SJCRH30 (cell line): ENCODE results near the gene NUAK2. TPM values are rescaled to one million over a fixed set of nuclear protein-coding genes. Genes with fewer than 3 reads are reported as not detected.
A peak's percentile ranks its signal among the peaks of the same experiment; 100 is the strongest.

Experiments
- DNase-seq, 2 experiments: peaks; one replicate each; pipeline ENCODE4 v3.0.0-alpha.2; 2015 to 2020
- H3K27ac ChIP-seq: fragments of 250-450 bp; sonication (Bioruptor Pico); 2 replicates; pipeline ENCODE4 v1.5.1; 2020; ENCODE audit warnings: mild to moderate bottlenecking, moderate library complexity
- H3K27me3 ChIP-seq: fragments of 250-450 bp; sonication (Bioruptor Pico); 2 replicates; pipeline ENCODE4 v1.5.1; 2020; ENCODE audit warnings: mild to moderate bottlenecking, moderate library complexity
- H3K36me3 ChIP-seq: fragments of 250-450 bp; sonication (Bioruptor Pico); 2 replicates; pipeline ENCODE4 v1.5.1; 2020; ENCODE audit warnings: mild to moderate bottlenecking, moderate library complexity
- H3K4me1 ChIP-seq: fragments of 250-450 bp; sonication (Bioruptor Pico); 2 replicates; pipeline ENCODE4 v1.5.1; 2020; ENCODE audit warnings: mild to moderate bottlenecking, moderate library complexity
- H3K4me3 ChIP-seq: fragments of 250-450 bp; sonication (Bioruptor Pico); 2 replicates; pipeline ENCODE4 v1.5.1; 2020; ENCODE audit warnings: mild to moderate bottlenecking, moderate library complexity
- H3K9me3 ChIP-seq: fragments of 250-450 bp; sonication (Bioruptor Pico); replicated peaks from 2 replicates; pipeline ENCODE4 v1.5.1; 2020; ENCODE audit warnings: mild to moderate bottlenecking, moderate library complexity
- total RNA-seq: library from RNA; depleted of rRNA; stranded (reverse); fragments of >200 nt; shearing (Covaris generic); gene quantifications from 2 replicates; pipeline ENCODE4 v1.2.3, GENCODE V29; 2014

Gene NUAK2
- total RNA-seq, 1 experiment from 2014 or later: 2.2 TPM

DNA sequence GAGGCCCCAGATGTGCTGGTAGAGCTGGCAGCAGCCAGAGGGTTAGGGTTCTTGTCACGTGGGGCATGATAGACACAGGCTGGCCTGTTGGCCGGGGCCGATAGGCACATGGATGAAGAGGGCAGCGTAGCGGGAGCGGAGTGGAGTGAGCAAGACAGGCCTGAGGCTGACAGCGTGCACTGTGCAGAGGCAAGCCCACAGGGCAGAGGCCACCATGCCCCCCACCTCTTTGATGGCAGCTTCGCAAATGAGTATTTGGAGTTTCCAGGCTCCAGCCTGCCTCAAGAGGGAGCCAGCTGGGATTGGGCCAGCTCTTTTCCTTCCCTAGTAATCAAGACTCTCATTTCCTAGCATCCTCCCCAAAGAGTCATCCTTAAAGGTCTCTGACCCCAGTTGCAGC is 50.3 kb downstream of the NUAK2 start:
- Histone ChIP-seq H3K27me3 (no peaks in the 10 kb centered on the region), H3K9me3 (no peaks in the 10 kb centered on the region), H3K4me1 (peaks cover 10% of the 10 kb centered on the region), H3K36me3 (no peaks in the 10 kb centered on the region), H3K4me3 (no peak overlapping the region), H3K27ac (no peak overlapping the region)
- DNase-seq: no peak

DNA sequence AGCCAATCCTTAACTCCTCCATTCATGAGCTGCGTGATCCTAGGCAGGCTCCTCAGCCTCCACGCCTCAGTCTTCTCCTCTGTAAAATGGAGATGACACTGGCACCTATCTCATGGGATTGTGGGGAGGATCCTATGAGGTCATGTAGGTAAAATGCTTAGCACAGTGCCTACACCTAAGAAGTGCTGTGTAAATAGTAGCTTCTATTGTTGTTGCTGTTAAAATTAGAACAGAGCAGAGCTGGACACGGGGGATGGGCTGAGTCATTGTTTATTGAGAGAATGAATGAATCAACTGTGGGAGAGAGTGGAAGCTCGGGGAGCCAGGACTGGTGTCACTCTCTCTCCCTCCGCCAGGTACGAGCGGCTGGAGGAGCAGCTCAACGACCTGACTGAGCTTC is 50.8 kb downstream of the NUAK2 start:
- H3K4me3 ChIP-seq: no peak overlapping the region
- no peaks in the 10 kb centered on the region for H3K27me3 ChIP-seq
- peaks cover 13% of the 10 kb centered on the region for H3K4me1 ChIP-seq
- no peaks in the 10 kb centered on the region for H3K9me3 ChIP-seq
- no peaks in the 10 kb centered on the region for H3K36me3 ChIP-seq
- no peak for DNase-seq
- no peak overlapping the region for H3K27ac ChIP-seq

DNA sequence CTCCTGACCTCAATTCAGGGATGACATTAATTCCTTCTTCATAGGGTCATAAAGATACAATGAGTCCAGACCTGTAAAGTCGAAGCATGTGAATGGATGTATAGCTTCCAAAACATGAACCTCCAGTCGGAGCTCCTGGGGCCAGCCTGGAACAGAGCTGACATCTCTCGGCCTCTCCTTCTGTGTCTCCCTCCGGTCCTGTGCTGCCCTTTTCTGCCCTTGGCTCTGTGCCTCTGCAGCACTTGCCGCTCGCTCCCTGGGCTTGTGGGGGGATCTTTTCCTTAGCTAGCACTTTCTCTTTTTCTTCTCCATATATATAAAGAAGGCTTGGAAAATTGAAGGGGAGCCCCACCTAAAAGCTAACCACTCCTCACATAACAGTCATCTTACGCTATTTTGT is 51.3 kb downstream of the NUAK2 start:
- no peaks in the 10 kb centered on the region for H3K9me3 ChIP-seq
- DNase-seq: no peak
- no peak overlapping the region for H3K27ac ChIP-seq

DNA sequence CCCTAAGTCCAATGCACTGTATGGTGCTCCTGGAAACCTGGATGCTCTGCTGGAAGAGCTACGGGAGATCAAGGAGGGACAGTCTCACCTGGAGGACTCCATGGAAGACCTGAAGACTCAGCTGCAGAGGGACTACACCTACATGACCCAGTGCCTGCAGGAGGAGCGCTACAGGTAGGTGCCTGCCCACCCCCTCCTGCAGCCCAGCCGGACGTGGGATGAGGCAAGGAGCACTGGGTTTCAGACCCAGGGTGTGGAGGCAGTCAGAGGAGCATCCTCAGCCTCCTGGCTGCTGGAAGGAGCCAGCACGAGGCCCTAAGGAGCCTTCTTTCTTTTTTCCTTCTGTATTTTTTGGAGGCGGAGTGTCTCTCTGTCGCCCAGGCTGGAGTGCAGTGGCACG is 51.8 kb downstream of the NUAK2 start:
- H3K9me3 ChIP-seq: no peaks in the 10 kb centered on the region
- no peak overlapping the region for H3K27ac ChIP-seq

More for the DNA sequence above, 51.3 kb downstream of the NUAK2 start:
- Histone ChIP-seq H3K4me1 (peaks cover 15% of the 10 kb centered on the region), H3K4me3 (no peak overlapping the region), H3K36me3 (no peaks in the 10 kb centered on the region), H3K27me3 (no peaks in the 10 kb centered on the region)

DNA sequence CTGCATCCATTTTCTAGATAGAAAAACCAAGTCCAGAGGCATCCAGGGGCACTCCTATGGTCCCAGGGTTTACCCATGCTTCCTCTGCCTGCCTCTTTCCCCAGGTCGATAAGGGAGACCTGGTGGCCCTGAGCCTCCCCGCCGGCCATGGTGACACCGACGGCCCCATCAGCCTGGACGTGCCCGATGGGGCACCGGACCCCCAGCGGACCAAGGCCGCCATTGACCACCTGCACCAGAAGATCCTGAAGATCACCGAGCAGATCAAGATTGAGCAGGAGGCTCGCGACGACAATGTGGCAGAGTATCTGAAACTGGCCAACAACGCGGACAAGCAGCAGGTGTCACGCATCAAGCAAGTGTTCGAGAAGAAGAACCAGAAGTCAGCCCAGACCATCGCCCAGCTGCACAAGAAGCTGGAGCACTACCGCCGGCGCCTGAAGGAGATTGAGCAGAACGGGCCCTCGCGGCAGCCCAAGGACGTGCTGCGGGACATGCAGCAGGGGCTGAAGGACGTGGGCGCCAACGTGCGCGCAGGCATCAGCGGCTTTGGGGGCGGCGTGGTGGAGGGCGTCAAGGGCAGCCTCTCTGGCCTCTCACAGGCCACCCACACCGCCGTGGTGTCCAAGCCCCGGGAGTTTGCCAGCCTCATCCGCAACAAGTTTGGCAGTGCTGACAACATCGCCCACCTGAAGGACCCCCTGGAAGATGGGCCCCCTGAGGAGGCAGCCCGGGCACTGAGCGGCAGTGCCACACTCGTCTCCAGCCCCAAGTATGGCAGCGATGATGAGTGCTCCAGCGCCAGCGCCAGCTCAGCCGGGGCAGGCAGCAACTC is 52.5 kb downstream of the NUAK2 start:
- no peak overlapping the region for H3K4me3 ChIP-seq
- peaks cover 15% of the 10 kb centered on the region for H3K4me1 ChIP-seq
- no peak overlapping the region for H3K27ac ChIP-seq
- DNase-seq: no peak
- no peaks in the 10 kb centered on the region for H3K27me3 ChIP-seq
- no peaks in the 10 kb centered on the region for H3K36me3 ChIP-seq
- H3K9me3 ChIP-seq: no peaks in the 10 kb centered on the region

More for the DNA sequence above, 51.8 kb downstream of the NUAK2 start:
- no peaks in the 10 kb centered on the region for H3K36me3 ChIP-seq
- peaks cover 15% of the 10 kb centered on the region for H3K4me1 ChIP-seq
- H3K27me3 ChIP-seq: no peaks in the 10 kb centered on the region
- no peak overlapping the region for H3K4me3 ChIP-seq
- no peak for DNase-seq

DNA sequence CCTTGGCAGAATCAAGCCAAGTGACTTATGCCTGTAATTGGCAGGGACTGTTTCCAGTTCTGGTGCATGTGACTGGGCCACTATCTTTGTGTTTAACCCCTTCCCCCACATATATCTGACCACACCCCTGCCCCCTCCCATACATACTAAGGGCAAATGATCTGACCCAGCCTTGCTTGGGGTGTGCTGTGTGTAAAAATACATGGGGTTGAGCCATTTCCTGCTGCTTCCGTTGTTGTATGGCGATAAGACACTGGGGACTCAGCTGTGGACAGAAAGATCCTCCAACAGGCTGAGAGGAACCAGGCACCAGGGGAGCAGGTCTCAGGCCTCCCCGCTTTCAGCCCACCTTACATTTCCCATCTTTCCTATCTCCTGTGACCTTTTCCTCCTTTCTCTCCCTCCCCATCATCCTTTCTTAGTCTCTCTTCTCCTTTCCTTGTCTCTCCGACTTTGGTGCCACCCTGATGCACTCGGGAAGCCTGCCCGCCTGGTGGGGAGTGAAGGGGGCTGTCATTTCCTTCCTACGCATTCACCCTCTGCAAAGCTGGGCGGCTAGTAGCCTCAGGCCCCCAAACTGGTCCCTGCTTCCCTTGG is 54.1 kb downstream of the NUAK2 start:
- DNase-seq: no peak
- no peaks in the 10 kb centered on the region for H3K9me3 ChIP-seq

DNA sequence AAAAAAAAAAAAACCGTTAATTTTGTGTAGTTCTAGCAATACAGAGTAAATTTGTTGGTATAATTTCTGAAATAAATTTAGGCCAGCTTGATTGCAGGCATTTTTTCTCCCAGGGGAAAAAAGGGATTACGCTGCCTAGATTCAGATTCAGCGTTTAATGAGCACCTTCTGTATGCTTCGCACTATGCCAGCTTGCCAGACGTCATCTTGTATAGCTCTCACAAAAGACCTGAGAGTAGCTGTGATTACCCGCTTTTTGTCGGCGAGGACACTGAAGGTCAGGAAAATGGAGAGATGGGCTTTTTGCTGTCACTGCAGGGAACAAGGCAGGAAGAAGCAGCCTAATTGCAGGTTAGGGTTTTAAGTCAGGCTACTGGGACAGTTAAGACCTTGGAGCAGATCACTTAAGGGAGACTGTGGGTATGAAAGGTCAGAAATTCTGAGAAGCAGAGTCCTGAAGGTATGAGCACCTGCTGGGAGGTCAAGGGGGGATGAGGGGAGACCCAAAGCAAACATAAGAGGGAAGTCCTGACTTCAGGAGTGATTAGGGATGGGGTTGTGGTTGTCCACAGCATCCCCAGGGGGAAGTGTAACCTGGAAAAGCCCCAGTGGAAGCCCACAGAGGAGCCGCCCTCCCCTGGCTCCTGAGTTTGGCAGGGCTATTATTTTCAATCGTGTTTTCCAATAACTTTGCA is 54.8 kb downstream of the NUAK2 start:
- Histone ChIP-seq H3K27me3 (no peaks in the 10 kb centered on the region), H3K36me3 (no peaks in the 10 kb centered on the region), H3K4me1 (peaks cover 24% of the 10 kb centered on the region), H3K4me3 (no peak overlapping the region), H3K9me3 (no peaks in the 10 kb centered on the region), H3K27ac (0 out of 2 replicates have a peak overlapping the region, but pooled peaks have one; percentile 9)
- DNase-seq: no peak

More for the DNA sequence above, 54.1 kb downstream of the NUAK2 start:
- no peaks in the 10 kb centered on the region for H3K27me3 ChIP-seq
- H3K27ac ChIP-seq: no peak overlapping the region
- no peaks in the 10 kb centered on the region for H3K36me3 ChIP-seq
- H3K4me3 ChIP-seq: no peak overlapping the region
- H3K4me1 ChIP-seq: peaks cover 17% of the 10 kb centered on the region

DNA sequence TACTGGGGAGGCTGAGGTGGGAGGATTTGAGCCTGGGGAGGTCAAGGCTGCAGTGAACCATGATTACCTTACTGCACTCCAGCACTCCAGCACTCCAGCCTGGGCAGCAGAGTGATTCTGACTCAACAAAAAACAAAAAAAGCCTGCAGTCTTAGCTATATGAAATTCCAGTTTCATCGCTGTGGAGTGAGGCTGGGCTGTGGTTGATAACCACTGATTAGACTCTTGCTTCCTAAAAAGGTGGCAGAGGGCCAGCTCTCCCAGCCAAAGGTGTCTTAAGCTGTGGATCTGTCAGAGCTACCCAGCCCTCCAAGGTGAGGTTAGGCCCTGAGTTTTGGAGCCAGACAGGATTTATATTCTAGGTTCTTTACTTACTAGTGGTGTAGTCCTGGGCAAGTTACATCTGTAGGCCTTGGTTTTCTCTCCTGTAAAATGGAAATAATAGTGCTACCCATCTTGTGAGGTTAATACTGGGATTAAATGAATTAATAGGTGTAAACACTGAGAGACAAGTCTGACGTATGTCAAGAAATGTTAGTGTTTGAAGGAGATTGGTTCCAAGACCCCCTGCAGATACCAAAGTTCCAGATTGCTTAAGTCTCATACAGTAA is 57.9 kb downstream of the NUAK2 start:
- H3K4me3 ChIP-seq: no peak overlapping the region
- no peaks in the 10 kb centered on the region for H3K9me3 ChIP-seq
- no peak for DNase-seq
- H3K36me3 ChIP-seq: no peaks in the 10 kb centered on the region
- H3K4me1 ChIP-seq: peaks cover 45% of the 10 kb centered on the region
- H3K27ac ChIP-seq: no peak overlapping the region
- no peaks in the 10 kb centered on the region for H3K27me3 ChIP-seq

DNA sequence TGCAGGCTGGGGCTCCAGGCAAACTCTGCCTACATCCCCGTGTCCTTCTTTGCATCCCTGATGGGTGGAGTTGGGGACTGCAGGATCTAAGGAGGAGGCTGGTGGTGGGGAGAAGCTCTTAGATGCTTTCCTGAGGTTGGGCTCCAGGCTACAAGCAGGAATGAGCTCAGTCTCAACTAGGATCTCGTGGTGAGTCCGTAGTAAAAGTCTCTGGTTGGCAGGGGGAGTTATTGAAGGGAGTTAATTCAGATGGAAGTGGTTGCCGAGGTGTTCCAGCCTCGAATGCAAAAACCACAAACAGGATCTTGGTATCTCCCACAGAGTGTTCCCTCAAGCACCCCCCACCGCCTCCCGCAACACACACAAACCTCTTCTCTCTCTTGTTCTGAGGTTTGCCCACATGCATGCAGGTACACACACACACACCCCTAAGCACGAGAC is 58.8 kb downstream of the NUAK2 start:
- Histone ChIP-seq H3K27ac (no peak overlapping the region), H3K4me1 (peaks cover 55% of the 10 kb centered on the region), H3K27me3 (no peaks in the 10 kb centered on the region), H3K36me3 (no peaks in the 10 kb centered on the region), H3K9me3 (no peaks in the 10 kb centered on the region), H3K4me3 (no peak overlapping the region)
- no peak for DNase-seq

DNA sequence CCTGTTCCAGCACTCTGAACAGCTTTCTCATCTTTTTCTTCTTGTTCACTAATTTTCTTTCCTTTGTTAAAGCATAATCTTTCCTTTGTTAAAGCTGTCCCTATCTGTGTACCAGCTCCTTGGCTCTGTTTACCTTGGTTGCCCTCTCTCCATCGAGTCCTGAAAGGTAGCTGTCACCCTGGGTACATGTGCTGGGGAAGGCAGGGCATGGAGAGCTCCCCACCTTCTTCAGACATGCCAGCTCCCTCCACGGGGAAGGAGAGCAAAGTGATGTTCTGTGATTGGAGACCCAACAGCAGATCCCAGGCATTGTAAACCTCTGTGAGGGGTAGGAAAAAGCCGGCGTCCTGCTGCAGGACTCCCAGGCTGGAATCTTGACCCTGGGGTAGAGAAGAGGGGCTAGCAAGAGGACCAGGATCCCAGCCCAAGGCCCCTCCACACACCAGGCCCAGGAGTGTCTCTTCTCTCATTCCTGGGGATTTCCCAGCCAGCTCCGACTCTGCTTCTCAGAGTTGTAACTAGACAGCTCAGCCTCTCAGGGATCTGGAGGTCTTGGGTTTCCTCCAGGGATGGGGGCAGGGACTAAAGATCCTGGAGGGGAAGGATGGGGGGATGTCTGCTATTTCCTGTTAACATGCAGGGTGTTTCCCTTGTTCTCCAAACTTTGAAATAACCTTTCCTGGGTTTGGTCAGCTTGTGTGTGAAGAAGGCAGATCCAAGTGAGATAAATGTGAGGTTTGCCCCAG is 59.4 kb downstream of the NUAK2 start:
- no peak overlapping the region for H3K4me3 ChIP-seq
- no peaks in the 10 kb centered on the region for H3K27me3 ChIP-seq
- H3K36me3 ChIP-seq: no peaks in the 10 kb centered on the region
- peaks cover 59% of the 10 kb centered on the region for H3K4me1 ChIP-seq
- peak in 1 of 2 experiments; percentile 20 for DNase-seq
- H3K9me3 ChIP-seq: no peaks in the 10 kb centered on the region
- no peak overlapping the region for H3K27ac ChIP-seq

DNA sequence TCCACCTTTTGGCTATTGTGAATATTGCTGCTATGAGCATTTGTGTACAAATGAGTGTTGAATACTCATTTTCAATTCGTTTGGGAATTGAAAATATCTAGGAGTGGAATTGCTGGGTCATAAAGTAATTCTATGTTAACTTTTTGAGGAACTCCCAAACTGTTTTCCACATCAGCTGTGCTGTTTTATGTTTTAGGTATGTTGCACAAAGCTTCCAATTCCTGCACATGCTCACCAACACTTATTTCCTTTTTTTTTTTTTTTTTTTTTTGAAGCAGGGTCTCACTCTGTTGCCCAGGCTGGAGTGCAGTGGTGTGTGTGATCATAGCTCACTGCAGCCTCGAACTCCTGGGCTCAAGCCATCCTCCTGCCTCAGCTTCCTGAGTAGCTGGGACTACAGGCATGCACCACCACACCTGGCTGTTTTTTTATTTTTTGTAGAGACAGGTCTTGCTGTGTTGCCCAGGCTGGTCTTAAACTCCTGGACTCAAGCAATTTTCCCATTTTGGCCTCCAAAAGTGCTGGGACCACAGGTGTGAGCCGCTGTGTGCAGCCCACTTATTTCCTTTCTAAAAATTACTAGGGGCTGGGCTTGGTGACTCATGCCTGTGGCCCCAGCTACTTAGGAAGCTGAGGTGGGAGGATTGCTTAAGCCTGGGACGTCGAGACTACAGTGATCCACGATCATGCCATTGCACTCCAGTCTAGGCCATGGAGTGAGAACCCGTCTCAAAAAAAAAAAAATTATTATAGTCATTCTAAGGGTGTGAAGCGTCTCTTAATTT is 60.4 kb downstream of the NUAK2 start:
- H3K27me3 ChIP-seq: no peaks in the 10 kb centered on the region
- no peak overlapping the region for H3K4me3 ChIP-seq
- peak in 1 of 2 experiments; percentile 39 for DNase-seq
- no peaks in the 10 kb centered on the region for H3K9me3 ChIP-seq
- H3K4me1 ChIP-seq: peaks cover 56% of the 10 kb centered on the region
- no peak overlapping the region for H3K27ac ChIP-seq
- no peaks in the 10 kb centered on the region for H3K36me3 ChIP-seq

DNA sequence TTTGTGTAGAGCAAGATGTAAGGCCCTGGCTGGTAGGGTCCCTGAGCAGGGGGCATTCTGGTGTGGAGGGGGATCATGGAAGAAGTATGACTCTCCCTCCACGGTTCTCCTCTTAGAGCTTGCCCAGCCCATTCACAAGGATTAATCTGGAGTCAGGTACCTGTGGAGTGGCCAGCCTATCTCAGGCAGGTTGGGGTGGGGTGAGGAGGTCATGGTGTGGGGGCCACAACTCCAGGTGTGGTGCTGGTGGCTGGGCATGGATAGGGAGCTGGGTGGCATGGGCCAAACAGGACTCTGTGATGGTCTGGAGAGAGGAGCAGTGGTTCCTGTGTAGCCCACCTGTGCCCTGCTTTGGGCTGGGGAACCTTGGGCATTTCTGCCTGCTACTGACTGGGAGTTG is 61.5 kb downstream of the NUAK2 start:
- peaks cover 53% of the 10 kb centered on the region for H3K4me1 ChIP-seq
- peak overlapping the region; percentile 62 for H3K27ac ChIP-seq
- no peaks in the 10 kb centered on the region for H3K27me3 ChIP-seq
- no peaks in the 10 kb centered on the region for H3K9me3 ChIP-seq
- no peaks in the 10 kb centered on the region for H3K36me3 ChIP-seq
- no peak for DNase-seq
- no peak overlapping the region for H3K4me3 ChIP-seq

DNA sequence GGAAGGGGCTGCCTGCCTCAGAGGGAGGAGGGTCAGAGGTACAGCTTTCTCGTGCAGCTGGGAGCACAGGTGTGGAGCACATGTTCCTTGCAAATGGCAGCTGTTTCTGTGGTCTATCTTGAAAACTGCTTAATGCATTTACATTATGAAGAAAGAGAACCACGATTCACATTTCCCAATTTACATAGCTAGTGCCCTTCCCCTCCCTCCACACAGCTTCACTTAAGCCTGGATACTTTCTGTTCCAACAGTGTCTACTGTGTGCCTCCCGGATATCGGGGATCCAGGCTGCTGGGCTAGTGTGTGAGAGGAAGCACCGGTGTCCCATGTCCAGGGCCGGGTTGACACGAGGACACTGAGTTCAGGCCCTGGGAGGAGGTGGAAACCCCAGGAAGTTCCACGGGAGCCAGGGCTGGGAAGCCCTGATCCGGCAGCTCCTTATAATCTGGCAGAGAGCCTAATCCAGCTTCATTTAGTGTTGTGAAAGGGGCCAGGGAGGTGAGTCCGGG is 62.2 kb downstream of the NUAK2 start:
- Histone ChIP-seq H3K4me1 (peaks cover 53% of the 10 kb centered on the region), H3K9me3 (no peaks in the 10 kb centered on the region), H3K4me3 (no peak overlapping the region), H3K27ac (peak overlapping the region; percentile 62), H3K36me3 (no peaks in the 10 kb centered on the region), H3K27me3 (no peaks in the 10 kb centered on the region)
- peak; percentile 51 to 67 for DNase-seq
